ENCODE results near the gene CPN2. TPM values are rescaled to one million over a fixed set of nuclear protein-coding genes. Genes with fewer than 3 reads are reported as not detected.

The CPN2 gene
- total and polyA plus RNA-seq, 2 donors (not counting 3 experiments of a cell fraction or from before 2014, with no cell fraction given): not detected

DNA sequence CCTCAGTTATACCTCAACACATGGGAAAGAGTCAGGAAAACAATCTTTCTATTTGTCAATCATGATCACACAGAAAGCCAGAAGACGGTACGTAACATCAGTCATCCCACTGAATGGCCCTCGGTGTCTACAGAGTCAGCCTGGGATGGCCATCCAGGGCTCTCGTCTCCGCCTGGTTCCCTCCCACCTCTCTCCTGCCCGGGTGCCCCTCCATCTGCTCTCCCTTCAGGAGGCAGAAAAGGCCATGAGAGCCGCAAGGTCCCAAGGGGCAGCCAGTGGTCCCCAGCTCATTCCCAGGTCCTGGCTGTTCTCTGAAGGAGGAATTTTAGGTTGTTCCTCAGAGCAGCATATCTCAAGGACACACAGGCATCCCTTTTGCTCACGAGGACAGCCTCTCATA is 22.8 kb upstream of the CPN2 start:
- no peaks in the 10 kb centered on the region for H4K20me1 ChIP-seq (replicated peaks; ENCODE audit: control insufficient read depth, extremely low read depth, insufficient read depth, low read length)
- no peak overlapping the region for H3K4me2 ChIP-seq (ENCODE audit: insufficient read depth, low read length)
- no peak overlapping the region for H2AFZ ChIP-seq (ENCODE audit: low read depth, low read length)
- CTCF ChIA-PET: interaction anchor here (1.8 kb wide), 1 partner anchor 28 kb away, joined by 5 read pairs; no protein-coding TSS in a partner anchor
- dilution Hi-C loops (cut with MboI; ENCODE audit: extremely low pct_ligation_motif_present, low sequenced_read_pairs) (no loop called here), intact Hi-C loops (cut with micrococcal nuclease) (no loop called here)
- no peak overlapping the region for H3K27ac ChIP-seq (ENCODE audit: insufficient read depth, low read depth, low read length)
- no peak overlapping the region for H3K4me3 ChIP-seq (replicated peaks in 1 of 3; ENCODE audit: insufficient read depth in 1 of 3, low read depth in 1 of 3, low read length in 3 of 3)
- H3K79me2 ChIP-seq (ENCODE audit: control insufficient read depth, insufficient read depth, low read length): no peaks in the 10 kb centered on the region
- no peak for TF ChIP-seq POLR2A (IDR thresholded peaks at IDR 0.05; ENCODE audit: low read depth, low read length)
- TF ChIP-seq POLR2AphosphoS5 (IDR thresholded peaks at IDR 0.05; ENCODE audit: insufficient read depth, low read depth, low read length): no peak
- TF ChIP-seq, protein P1, sequence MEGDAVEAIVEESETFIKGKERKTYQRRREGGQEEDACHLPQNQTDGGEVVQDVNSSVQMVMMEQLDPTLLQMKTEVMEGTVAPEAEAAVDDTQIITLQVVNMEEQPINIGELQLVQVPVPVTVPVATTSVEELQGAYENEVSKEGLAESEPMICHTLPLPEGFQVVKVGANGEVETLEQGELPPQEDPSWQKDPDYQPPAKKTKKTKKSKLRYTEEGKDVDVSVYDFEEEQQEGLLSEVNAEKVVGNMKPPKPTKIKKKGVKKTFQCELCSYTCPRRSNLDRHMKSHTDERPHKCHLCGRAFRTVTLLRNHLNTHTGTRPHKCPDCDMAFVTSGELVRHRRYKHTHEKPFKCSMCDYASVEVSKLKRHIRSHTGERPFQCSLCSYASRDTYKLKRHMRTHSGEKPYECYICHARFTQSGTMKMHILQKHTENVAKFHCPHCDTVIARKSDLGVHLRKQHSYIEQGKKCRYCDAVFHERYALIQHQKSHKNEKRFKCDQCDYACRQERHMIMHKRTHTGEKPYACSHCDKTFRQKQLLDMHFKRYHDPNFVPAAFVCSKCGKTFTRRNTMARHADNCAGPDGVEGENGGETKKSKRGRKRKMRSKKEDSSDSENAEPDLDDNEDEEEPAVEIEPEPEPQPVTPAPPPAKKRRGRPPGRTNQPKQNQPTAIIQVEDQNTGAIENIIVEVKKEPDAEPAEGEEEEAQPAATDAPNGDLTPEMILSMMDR (IDR thresholded peaks at IDR 0.05; ENCODE audit: extremely low read depth in 1 of 2, insufficient read depth in 1 of 2, low read depth in 1 of 2, low read length in 2 of 2): no peak
- TF ChIP-seq MYC (IDR thresholded peaks at IDR 0.05; ENCODE audit: low read depth, low read length): no peak
- POLR2A ChIA-PET: no interaction called here
- BruUV-seq (replicated peaks): no TSS peak
- no peaks in the 10 kb centered on the region for H3K9me1 ChIP-seq (replicated peaks; ENCODE audit: control insufficient read depth, extremely low read depth, insufficient read depth, low read length)
- peaks cover 13% of the 10 kb centered on the region for H3K4me1 ChIP-seq (ENCODE audit: control insufficient read depth, extremely low read depth, insufficient read depth, low read length)
- DNase-seq (ENCODE audit: low read depth, low spot score) (no peak), FAIRE-seq (no peak)
- no peaks in the 10 kb centered on the region for H3K9me3 ChIP-seq (replicated peaks; ENCODE audit: control insufficient read depth, insufficient read depth, low read length)
- H3K27me3 ChIP-seq (ENCODE audit: control insufficient read depth in 2 of 2, insufficient read depth in 2 of 2, low read length in 2 of 2): peaks cover 8 to 18% of the 10 kb centered on the region in 2 experiments
- no peaks in the 10 kb centered on the region for H3K36me3 ChIP-seq (ENCODE audit: control insufficient read depth in 2 of 2, extremely low read depth in 1 of 2, insufficient read depth in 2 of 2, low read length in 2 of 2)
- H3K9ac ChIP-seq (replicated peaks; ENCODE audit: extremely low read depth, insufficient read depth, low read length): no peak overlapping the region

DNA sequence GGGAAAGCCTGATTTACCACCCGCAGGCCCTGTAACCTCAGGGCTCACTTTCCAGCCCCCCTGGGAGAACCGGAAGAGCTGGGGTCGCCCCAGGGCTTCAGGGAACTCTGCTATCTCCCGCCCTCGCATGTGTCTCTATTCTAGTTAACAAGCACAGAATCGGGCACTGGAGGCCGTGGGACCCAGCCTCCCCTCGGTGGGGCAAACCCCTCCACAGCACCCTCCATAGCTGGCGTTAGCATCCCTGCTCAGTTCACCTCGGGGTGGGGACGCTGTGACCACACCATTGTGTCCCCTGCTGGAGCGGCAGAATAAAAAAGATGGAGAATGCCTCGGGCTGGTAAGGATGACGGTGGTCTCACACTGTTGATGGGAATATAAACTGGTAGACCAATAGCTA is 21.9 kb upstream of the CPN2 start:
- no peak overlapping the region for H3K27ac ChIP-seq (ENCODE audit: insufficient read depth, low read depth, low read length)
- dilution Hi-C loops (cut with MboI; ENCODE audit: extremely low pct_ligation_motif_present, low sequenced_read_pairs): no loop called here
- intact Hi-C loops (cut with micrococcal nuclease): no loop called here
- H3K9ac ChIP-seq (replicated peaks; ENCODE audit: extremely low read depth, insufficient read depth, low read length): no peak overlapping the region
- no peaks in the 10 kb centered on the region for H3K79me2 ChIP-seq (ENCODE audit: control insufficient read depth, insufficient read depth, low read length)
- peaks cover 13% of the 10 kb centered on the region for H3K4me1 ChIP-seq (ENCODE audit: control insufficient read depth, extremely low read depth, insufficient read depth, low read length)
- DNase-seq (ENCODE audit: low read depth, low spot score): no peak
- H3K4me2 ChIP-seq (ENCODE audit: insufficient read depth, low read length): no peak overlapping the region
- H3K27me3 ChIP-seq (ENCODE audit: control insufficient read depth in 2 of 2, insufficient read depth in 2 of 2, low read length in 2 of 2): peaks cover 15 to 19% of the 10 kb centered on the region in 2 experiments
- no peaks in the 10 kb centered on the region for H3K9me1 ChIP-seq (replicated peaks; ENCODE audit: control insufficient read depth, extremely low read depth, insufficient read depth, low read length)
- FAIRE-seq: no peak
- BruUV-seq (replicated peaks): no TSS peak
- H3K4me3 ChIP-seq (replicated peaks in 1 of 3; ENCODE audit: insufficient read depth in 1 of 3, low read depth in 1 of 3, low read length in 3 of 3): no peak overlapping the region
- H4K20me1 ChIP-seq (replicated peaks; ENCODE audit: control insufficient read depth, extremely low read depth, insufficient read depth, low read length): no peaks in the 10 kb centered on the region
- H3K36me3 ChIP-seq (ENCODE audit: control insufficient read depth in 2 of 2, extremely low read depth in 1 of 2, insufficient read depth in 2 of 2, low read length in 2 of 2): no peaks in the 10 kb centered on the region
- TF ChIP-seq, protein P1 (IDR thresholded peaks at IDR 0.05; ENCODE audit: extremely low read depth in 1 of 2, insufficient read depth in 1 of 2, low read depth in 1 of 2, low read length in 2 of 2): no peak
- TF ChIP-seq, protein P2, sequence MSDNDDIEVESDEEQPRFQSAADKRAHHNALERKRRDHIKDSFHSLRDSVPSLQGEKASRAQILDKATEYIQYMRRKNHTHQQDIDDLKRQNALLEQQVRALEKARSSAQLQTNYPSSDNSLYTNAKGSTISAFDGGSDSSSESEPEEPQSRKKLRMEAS (IDR thresholded peaks at IDR 0.05; ENCODE audit: insufficient read depth, insufficient read length): no peak
- TF ChIP-seq EZH2 (IDR thresholded peaks at IDR 0.05; ENCODE audit: borderline replicate concordance, low read depth, low read length, severe bottlenecking) (no peak), MYC (IDR thresholded peaks at IDR 0.05; ENCODE audit: low read depth, low read length) (no peak), JUN (IDR thresholded peaks at IDR 0.05; ENCODE audit: borderline replicate concordance, insufficient read depth, insufficient read length, low read depth) (no peak)
- CTCF ChIA-PET: interaction anchor here (1.8 kb wide), 1 partner anchor 29 kb away, joined by 5 read pairs; no protein-coding TSS in a partner anchor
- no peak overlapping the region for H2AFZ ChIP-seq (ENCODE audit: low read depth, low read length)
- no peaks in the 10 kb centered on the region for H3K9me3 ChIP-seq (replicated peaks; ENCODE audit: control insufficient read depth, insufficient read depth, low read length)
- POLR2A ChIA-PET: no interaction called here

Data from endothelial cell of umbilical vein (primary cell).